ENCODE results near the gene DOCK1.

Gene DOCK1

GRCh38 chr10:127012769-127013152, 107.5 kb downstream of the DOCK1 start:
- Mint-ChIP-seq H3K4me1 (no peaks in the 10 kb centered on the region), H3K27ac (no peak overlapping the region), H3K4me3 (no peak overlapping the region), H3K36me3 (ENCODE audit: low read depth) (no peaks in the 10 kb centered on the region), H3K27me3 (no peaks in the 10 kb centered on the region), H3K9me3 (no peaks in the 10 kb centered on the region)
- no peak for ATAC-seq
- DNase-seq: no peak

GRCh38 chr10:127013211-127013656, 108.0 kb downstream of the DOCK1 start:
- no peaks in the 10 kb centered on the region for H3K27me3 Mint-ChIP-seq
- DNase-seq (no peak), ATAC-seq (no peak)
- no peaks in the 10 kb centered on the region for H3K9me3 Mint-ChIP-seq
- no peaks in the 10 kb centered on the region for H3K4me1 Mint-ChIP-seq
- H3K4me3 Mint-ChIP-seq: no peak overlapping the region
- H3K27ac Mint-ChIP-seq: no peak overlapping the region
- H3K36me3 Mint-ChIP-seq (ENCODE audit: low read depth): no peaks in the 10 kb centered on the region

- H3K4me3 Mint-ChIP-seq: no peak overlapping the region
- ATAC-seq: no peak
- DNase-seq: no peak
- no peaks in the 10 kb centered on the region for H3K27me3 Mint-ChIP-seq
- no peaks in the 10 kb centered on the region for H3K36me3 Mint-ChIP-seq (ENCODE audit: low read depth)
- no peaks in the 10 kb centered on the region for H3K9me3 Mint-ChIP-seq
- no peaks in the 10 kb centered on the region for H3K4me1 Mint-ChIP-seq
- H3K27ac Mint-ChIP-seq: no peak overlapping the region
Observed at GRCh38 chr10:127013691-127014473, 108.7 kb downstream of the DOCK1 start.

DNA sequence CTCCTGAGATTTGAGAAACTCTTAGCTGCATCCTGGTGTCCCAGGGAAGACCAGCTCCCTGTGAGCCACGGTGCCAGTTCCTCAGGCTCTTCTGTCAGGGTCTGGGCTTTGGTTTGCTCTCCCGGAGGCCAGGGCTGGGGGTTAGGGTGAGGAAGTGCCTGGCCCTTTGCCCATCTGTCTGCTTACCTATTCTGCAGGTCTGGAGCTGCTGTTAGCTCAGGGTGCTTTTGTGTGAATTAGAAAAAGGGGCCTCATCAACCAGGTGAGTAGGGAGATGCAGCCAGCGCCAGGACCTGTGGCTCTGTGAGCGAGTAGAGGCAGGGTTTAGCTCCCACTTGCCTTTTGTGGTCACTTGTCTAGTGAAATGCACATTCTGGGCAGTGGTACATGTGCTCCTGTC, 109.4 kb downstream of the DOCK1 start:
- Mint-ChIP-seq H3K9me3 (no peaks in the 10 kb centered on the region), H3K27me3 (no peaks in the 10 kb centered on the region), H3K4me1 (no peaks in the 10 kb centered on the region), H3K4me3 (no peak overlapping the region), H3K27ac (no peak overlapping the region), H3K36me3 (ENCODE audit: low read depth) (no peaks in the 10 kb centered on the region)
- ATAC-seq (no peak), DNase-seq (no peak)

DNA sequence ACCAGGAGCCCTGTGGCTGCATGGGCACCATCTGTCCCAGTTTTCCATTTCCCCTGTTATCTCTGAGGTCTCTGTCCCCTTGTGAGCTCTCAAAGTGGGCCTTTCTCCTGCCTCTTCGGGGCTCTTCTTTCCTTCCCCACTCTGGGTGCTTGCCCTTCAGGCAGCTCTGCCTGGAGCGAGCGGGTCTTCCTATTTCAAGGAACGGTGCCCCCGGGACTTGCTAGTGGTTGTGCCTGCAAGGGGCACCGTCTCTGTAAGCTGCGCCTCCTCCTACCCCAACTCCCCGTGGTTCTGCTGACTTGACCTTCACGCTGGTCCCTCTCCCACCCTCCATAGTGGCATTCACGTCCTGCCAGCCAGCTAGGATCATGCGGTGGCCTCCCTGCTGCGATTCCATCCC, 110.1 kb downstream of the DOCK1 start:
- no peaks in the 10 kb centered on the region for H3K4me1 Mint-ChIP-seq
- no peak for ATAC-seq
- no peaks in the 10 kb centered on the region for H3K27me3 Mint-ChIP-seq
- DNase-seq: no peak
- no peaks in the 10 kb centered on the region for H3K9me3 Mint-ChIP-seq
- no peak overlapping the region for H3K4me3 Mint-ChIP-seq
- H3K27ac Mint-ChIP-seq: no peak overlapping the region
- H3K36me3 Mint-ChIP-seq (ENCODE audit: low read depth): no peaks in the 10 kb centered on the region

GRCh38 chr10:127016331-127016730, 111.1 kb downstream of the DOCK1 start:
- ATAC-seq: no peak
- H3K4me1 Mint-ChIP-seq: no peaks in the 10 kb centered on the region
- H3K27ac Mint-ChIP-seq: no peak overlapping the region
- no peak for DNase-seq
- H3K9me3 Mint-ChIP-seq: no peaks in the 10 kb centered on the region
- no peak overlapping the region for H3K4me3 Mint-ChIP-seq
- no peaks in the 10 kb centered on the region for H3K36me3 Mint-ChIP-seq (ENCODE audit: low read depth)
- H3K27me3 Mint-ChIP-seq: no peaks in the 10 kb centered on the region

DNA sequence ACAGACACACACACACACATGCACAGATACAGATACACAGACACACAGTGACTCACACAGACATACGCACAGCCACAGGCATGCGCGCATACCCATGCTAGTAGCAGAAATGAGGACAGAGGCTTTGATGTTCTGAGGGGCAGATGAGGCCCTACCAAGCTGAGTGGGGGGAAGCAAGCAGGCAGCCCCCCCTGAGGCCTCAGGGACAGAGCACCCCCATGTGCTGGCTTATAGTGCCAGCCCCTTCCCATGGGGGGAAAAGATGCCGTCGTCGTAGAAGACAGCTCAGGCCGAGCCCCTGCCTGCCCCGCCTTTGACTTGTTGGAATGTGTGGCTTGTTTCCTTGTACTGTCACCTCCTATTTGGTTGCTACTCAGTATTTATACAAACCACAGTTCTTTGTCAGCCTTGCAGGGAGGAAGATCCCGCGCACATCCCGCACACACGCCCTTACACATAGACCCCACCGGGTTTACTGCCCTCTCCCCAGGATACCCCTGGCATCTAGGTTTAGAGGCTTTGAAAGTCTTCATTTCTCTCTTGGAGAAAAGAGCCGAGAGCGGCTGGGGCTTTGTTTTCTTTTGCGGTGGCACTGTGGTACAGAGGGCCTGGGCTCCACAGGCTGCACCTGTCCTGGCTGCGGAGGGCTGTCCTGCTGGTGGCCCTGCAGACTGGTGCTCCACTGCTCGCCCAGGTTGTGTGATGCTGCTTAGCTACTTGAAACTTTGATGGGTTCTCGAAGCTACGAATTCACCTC, 112.5 kb downstream of the DOCK1 start:
- no peaks in the 10 kb centered on the region for H3K36me3 Mint-ChIP-seq (ENCODE audit: low read depth)
- ATAC-seq: no peak

DNA sequence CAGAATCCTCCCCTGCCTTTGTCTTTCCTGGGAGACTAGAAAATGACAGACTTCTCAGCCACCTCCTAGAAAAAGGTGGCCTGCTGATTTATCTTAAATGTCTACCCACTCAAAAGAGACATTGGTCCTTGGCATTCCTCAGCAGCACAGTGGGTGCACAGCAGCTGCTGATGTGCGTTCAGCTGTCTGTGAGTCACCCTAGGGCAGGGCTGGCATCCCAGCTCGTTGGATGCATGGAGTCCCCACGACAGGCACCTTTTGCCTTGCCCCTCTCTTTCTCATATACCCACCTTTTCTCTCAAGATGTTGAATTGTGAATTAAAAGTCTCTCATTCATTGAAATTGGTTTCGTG, 113.0 kb downstream of the DOCK1 start:
- Mint-ChIP-seq H3K4me1 (no peaks in the 10 kb centered on the region), H3K9me3 (no peaks in the 10 kb centered on the region), H3K27ac (no peak overlapping the region), H3K36me3 (ENCODE audit: low read depth) (no peaks in the 10 kb centered on the region), H3K27me3 (no peaks in the 10 kb centered on the region), H3K4me3 (no peak overlapping the region)
- ATAC-seq (no peak), DNase-seq (no peak)

More for the DNA sequence above, 112.5 kb downstream of the DOCK1 start:
- no peak overlapping the region for H3K27ac Mint-ChIP-seq
- no peaks in the 10 kb centered on the region for H3K27me3 Mint-ChIP-seq
- no peaks in the 10 kb centered on the region for H3K4me1 Mint-ChIP-seq
- DNase-seq: no peak
- no peak overlapping the region for H3K4me3 Mint-ChIP-seq
- no peaks in the 10 kb centered on the region for H3K9me3 Mint-ChIP-seq

DNA sequence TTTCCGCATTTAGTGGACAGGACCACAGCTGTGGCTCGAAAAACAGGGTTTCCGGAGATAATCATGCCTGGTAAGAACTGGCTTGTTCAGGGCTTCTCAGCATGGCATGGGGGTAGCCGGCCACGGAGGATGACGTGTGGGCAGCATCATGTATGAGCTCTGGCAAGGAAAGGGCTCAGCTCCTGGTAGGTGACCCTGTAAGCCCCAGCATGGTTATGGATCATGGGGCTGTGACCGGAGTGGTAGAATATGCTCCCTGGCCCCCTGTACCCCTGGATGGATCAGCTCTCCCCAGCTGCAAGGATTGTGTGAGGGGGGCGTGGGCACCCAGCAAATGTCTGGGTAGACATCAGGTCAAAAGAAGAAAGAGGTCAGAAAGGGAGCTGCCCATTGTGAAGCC, 113.5 kb downstream of the DOCK1 start:
- H3K36me3 Mint-ChIP-seq (ENCODE audit: low read depth): no peaks in the 10 kb centered on the region
- H3K4me3 Mint-ChIP-seq: no peak overlapping the region
- ATAC-seq (no peak), DNase-seq (no peak)
- H3K27ac Mint-ChIP-seq: no peak overlapping the region
- no peaks in the 10 kb centered on the region for H3K4me1 Mint-ChIP-seq
- H3K9me3 Mint-ChIP-seq: no peaks in the 10 kb centered on the region
- H3K27me3 Mint-ChIP-seq: no peaks in the 10 kb centered on the region

DNA sequence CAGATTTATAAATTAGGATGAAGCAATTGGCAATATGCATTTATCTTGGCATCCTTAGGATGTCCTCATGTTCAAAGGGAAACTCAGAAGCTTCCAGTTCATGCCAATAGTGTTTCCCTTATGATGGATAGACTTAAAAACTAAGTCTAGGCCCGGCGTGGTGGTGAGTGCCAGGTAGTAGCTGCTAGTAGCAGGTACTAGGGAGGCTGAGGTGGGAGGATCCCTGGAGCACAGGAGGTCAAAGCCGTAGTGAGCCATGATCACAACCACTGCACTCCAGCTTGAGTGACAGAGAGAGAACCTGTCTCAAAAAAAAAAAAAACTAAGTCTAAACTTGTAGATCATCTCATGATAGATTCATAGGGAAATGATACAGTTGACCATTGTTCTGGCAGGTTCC, 115.0 kb downstream of the DOCK1 start:
- ATAC-seq: no peak
- no peak overlapping the region for H3K4me3 Mint-ChIP-seq
- DNase-seq: no peak
- H3K27me3 Mint-ChIP-seq: no peaks in the 10 kb centered on the region
- no peaks in the 10 kb centered on the region for H3K4me1 Mint-ChIP-seq
- no peaks in the 10 kb centered on the region for H3K9me3 Mint-ChIP-seq
- no peak overlapping the region for H3K27ac Mint-ChIP-seq
- H3K36me3 Mint-ChIP-seq (ENCODE audit: low read depth): no peaks in the 10 kb centered on the region

DNA sequence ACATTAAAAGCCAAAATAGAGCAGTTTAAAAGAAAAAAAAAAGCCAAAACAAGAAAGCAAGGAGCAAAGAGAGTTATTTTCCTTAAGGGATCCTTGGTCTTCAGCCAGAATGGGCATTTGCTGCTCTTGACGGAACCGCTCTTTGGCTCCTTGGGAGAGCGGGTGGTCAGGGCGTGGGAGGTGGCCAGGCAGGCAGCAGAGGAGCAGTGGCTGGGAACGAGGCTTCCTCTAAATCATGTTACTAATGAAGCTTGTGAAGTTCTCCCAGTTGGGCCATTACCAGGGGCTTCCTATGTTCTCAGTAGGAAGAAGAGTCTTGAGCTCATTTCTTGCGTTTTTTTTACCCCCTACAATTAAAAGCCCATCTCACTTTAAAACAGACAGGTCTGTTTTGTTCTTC, 116.6 kb downstream of the DOCK1 start:
- H3K4me3 Mint-ChIP-seq: no peak overlapping the region

GRCh38 chr10:127024685-127025435, 119.6 kb downstream of the DOCK1 start:
- H3K27ac Mint-ChIP-seq: no peak overlapping the region

More for the DNA sequence above, 116.6 kb downstream of the DOCK1 start:
- no peak for DNase-seq
- no peaks in the 10 kb centered on the region for H3K9me3 Mint-ChIP-seq
- no peaks in the 10 kb centered on the region for H3K36me3 Mint-ChIP-seq (ENCODE audit: low read depth)
- no peaks in the 10 kb centered on the region for H3K4me1 Mint-ChIP-seq
- H3K27me3 Mint-ChIP-seq: no peaks in the 10 kb centered on the region
- no peak for ATAC-seq
- H3K27ac Mint-ChIP-seq: no peak overlapping the region

GRCh38 chr10:127027786-127028185, 122.6 kb downstream of the DOCK1 start:
- H3K4me3 Mint-ChIP-seq: no peak overlapping the region
- ATAC-seq: no peak
- H3K27ac Mint-ChIP-seq: no peak overlapping the region
- no peaks in the 10 kb centered on the region for H3K9me3 Mint-ChIP-seq
- H3K4me1 Mint-ChIP-seq: no peaks in the 10 kb centered on the region
- no peaks in the 10 kb centered on the region for H3K27me3 Mint-ChIP-seq
- H3K36me3 Mint-ChIP-seq (ENCODE audit: low read depth): no peaks in the 10 kb centered on the region
- no peak for DNase-seq

More at GRCh38 chr10:127024685-127025435, 119.6 kb downstream of the DOCK1 start:
- no peaks in the 10 kb centered on the region for H3K36me3 Mint-ChIP-seq (ENCODE audit: low read depth)
- ATAC-seq: no peak
- H3K4me3 Mint-ChIP-seq: no peak overlapping the region
- no peak for DNase-seq
- no peaks in the 10 kb centered on the region for H3K27me3 Mint-ChIP-seq
- H3K9me3 Mint-ChIP-seq: no peaks in the 10 kb centered on the region
- no peaks in the 10 kb centered on the region for H3K4me1 Mint-ChIP-seq

DNA sequence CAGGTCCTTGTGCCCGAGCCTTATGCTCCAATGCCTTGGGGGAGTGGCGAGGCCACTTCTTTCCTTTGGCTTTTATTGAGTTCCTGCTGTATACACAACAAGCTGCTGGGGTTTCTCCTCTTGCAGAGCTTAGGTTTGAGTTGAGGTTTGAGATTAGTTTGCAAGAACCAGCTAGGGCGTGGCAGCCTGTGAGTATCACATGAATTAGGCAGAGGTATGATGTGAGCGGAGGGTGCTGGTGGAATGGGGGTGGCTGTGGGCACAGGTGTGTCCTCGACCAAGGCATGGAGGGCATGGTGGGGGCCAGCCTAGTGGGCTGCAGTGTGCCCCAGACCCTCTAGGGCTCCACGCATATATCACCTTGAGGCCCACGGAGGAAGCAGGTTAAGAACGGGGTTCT, 123.3 kb downstream of the DOCK1 start:
- no peak for ATAC-seq
- no peak for DNase-seq
- Mint-ChIP-seq H3K9me3 (no peaks in the 10 kb centered on the region), H3K27me3 (no peaks in the 10 kb centered on the region), H3K4me3 (no peak overlapping the region), H3K36me3 (ENCODE audit: low read depth) (no peaks in the 10 kb centered on the region), H3K27ac (no peak overlapping the region), H3K4me1 (no peaks in the 10 kb centered on the region)

DNA sequence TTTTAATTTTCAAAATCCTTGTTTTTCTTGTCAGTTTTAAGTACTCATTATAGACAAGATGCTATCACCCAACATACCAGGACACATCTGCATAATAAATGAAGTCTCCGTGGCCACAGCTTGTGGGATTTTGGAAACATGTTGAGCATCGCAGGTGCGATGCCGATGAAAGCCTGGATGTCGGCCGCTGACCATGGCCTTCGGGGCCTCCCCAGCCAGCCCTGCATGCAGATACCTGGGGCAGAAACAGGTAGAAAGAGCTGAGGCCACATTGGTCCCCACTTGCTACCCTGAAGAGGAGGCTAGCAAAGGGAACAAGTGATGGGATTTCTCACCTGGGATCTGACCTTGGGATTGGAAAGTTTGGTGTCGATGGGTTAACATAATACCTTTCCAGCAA, 123.8 kb downstream of the DOCK1 start:
- no peaks in the 10 kb centered on the region for H3K36me3 Mint-ChIP-seq (ENCODE audit: low read depth)
- no peak overlapping the region for H3K27ac Mint-ChIP-seq
- ATAC-seq: no peak
- no peaks in the 10 kb centered on the region for H3K4me1 Mint-ChIP-seq
- H3K9me3 Mint-ChIP-seq: no peaks in the 10 kb centered on the region
- H3K4me3 Mint-ChIP-seq: no peak overlapping the region
- no peaks in the 10 kb centered on the region for H3K27me3 Mint-ChIP-seq
- no peak for DNase-seq

Data from activated naive CD8-positive, alpha-beta T cell treated with anti-CD3 and anti-CD28 coated beads, Interleukin-2, amount 50 U/mL, for 24 hours (primary cell).